OCI-LY1 (cell line): ENCODE data around the gene METTL25B.

Experiments
- H2AFZ ChIP-seq: fragments of 200-600 bp; sonication (generic), shearing (Covaris generic); 2 replicates; pipeline ENCODE4 v1.6.0; 2014; ENCODE audit warnings: antibody characterized with exemption, mild to moderate bottlenecking, low read length
- H3F3A ChIP-seq: fragments of 200-600 bp; sonication (generic), shearing (Covaris generic); 2 replicates; pipeline ENCODE4 v1.6.0; 2014; ENCODE audit warnings: mild to moderate bottlenecking, antibody characterized with exemption, low read length, moderate library complexity; ENCODE audit not compliant: insufficient read depth
- H3K27ac ChIP-seq: fragments of 200-600 bp; sonication (generic); 2 replicates; pipeline ENCODE4 v1.5.1; 2014; ENCODE audit warnings: low read length, mixed run types, mild to moderate bottlenecking, low read depth; ENCODE audit not compliant: poor library complexity, severe bottlenecking
- H3K27me3 ChIP-seq: fragments of 200-600 bp; sonication (generic); 2 replicates; pipeline ENCODE4 v1.6.0; 2014; ENCODE audit warnings: antibody characterized with exemption, mild to moderate bottlenecking, low read length, moderate library complexity; ENCODE audit not compliant: insufficient read depth
- H3K36me3 ChIP-seq: fragments of 200-600 bp; sonication (generic); 2 replicates; pipeline ENCODE4 v1.6.1; 2014; ENCODE audit warnings: mild to moderate bottlenecking, antibody characterized with exemption, low read length, moderate library complexity, mixed read lengths; ENCODE audit not compliant: insufficient read depth
- H3K4me1 ChIP-seq: fragments of 200-600 bp; sonication (generic); 2 replicates; pipeline ENCODE4 v1.5.1; 2014; ENCODE audit warnings: mild to moderate bottlenecking, low read length, moderate library complexity; ENCODE audit not compliant: insufficient read depth, severe bottlenecking
- H3K4me2 ChIP-seq: fragments of 200-600 bp; sonication (generic), shearing (Covaris generic); 2 replicates; pipeline ENCODE4 v1.6.1; 2014; ENCODE audit warnings: low read length
- H3K4me3 ChIP-seq: fragments of 200-600 bp; sonication (generic); 2 replicates; pipeline ENCODE4 v1.5.1; 2014; ENCODE audit warnings: low read length, low read depth, mild to moderate bottlenecking, mixed read lengths; ENCODE audit not compliant: poor library complexity, severe bottlenecking
- H3K79me2 ChIP-seq: fragments of 200-600 bp; shearing (Covaris generic); 2 replicates; pipeline ENCODE4 v1.6.1; 2016; ENCODE audit warnings: mixed run types, low read length, mixed read lengths; ENCODE audit not compliant: insufficient read depth
- H3K9ac ChIP-seq: fragments of 200-600 bp; sonication (generic), shearing (Covaris generic); 2 replicates; pipeline ENCODE4 v1.6.1; 2014; ENCODE audit warnings: mild to moderate bottlenecking, low read length, mixed read lengths
- H3K9me2 ChIP-seq: fragments of 200-600 bp; sonication (generic), shearing (Covaris generic); 2 replicates; pipeline ENCODE4 v1.6.1; 2014; ENCODE audit warnings: low read depth, mild to moderate bottlenecking, low read length, mixed read lengths
- H3K9me3 ChIP-seq: fragments of 200-600 bp; shearing (Covaris generic); 2 replicates; pipeline ENCODE4 v1.6.1; 2014; ENCODE audit warnings: low read length, mixed read lengths
- H4K20me1 ChIP-seq: fragments of 200-600 bp; sonication (generic), shearing (Covaris generic); 2 replicates; pipeline ENCODE4 v1.6.0; 2016; ENCODE audit warnings: mild to moderate bottlenecking, low read length; ENCODE audit not compliant: insufficient read depth
- CTCF ChIP-seq: fragments of 200-600 bp; sonication (generic), shearing (Covaris generic); IDR thresholded peaks from 2 replicates; pipeline ENCODE4 v1.5.1; 2017; ENCODE audit warnings: mild to moderate bottlenecking, antibody characterized with exemption, low read length, moderate library complexity, mixed read lengths
- EZH2 ChIP-seq: fragments of 200-600 bp; sonication (generic), shearing (Covaris generic); IDR thresholded peaks from 2 replicates; pipeline ENCODE4 v1.8.0; 2017; ENCODE audit warnings: borderline replicate concordance, mixed run types, mild to moderate bottlenecking, antibody characterized with exemption, low read length, moderate library complexity, mixed read lengths

METTL25B gene

GRCh38 chr1:156691665-156692440 is 36.4 kb upstream of the METTL25B start:
- H3K4me2 ChIP-seq, result no peak overlapping the region
- H3K4me3 ChIP-seq, result no peak overlapping the region
- H2AFZ ChIP-seq, result no peak overlapping the region
- H3F3A ChIP-seq, result no peaks in the 10 kb centered on the region
- peaks cover 11% of the 10 kb centered on the region for H3K27me3 ChIP-seq
- TF ChIP-seq CTCF, result no peak
- no peak for TF ChIP-seq EZH2
- no peak overlapping the region for H3K27ac ChIP-seq
- H3K36me3 ChIP-seq, result no peaks in the 10 kb centered on the region
- no peaks in the 10 kb centered on the region for H3K9me2 ChIP-seq
- H4K20me1 ChIP-seq, result no peaks in the 10 kb centered on the region
- H3K4me1 ChIP-seq, result peaks cover 3% of the 10 kb centered on the region
- H3K9me3 ChIP-seq, result no peaks in the 10 kb centered on the region
- H3K79me2 ChIP-seq, result no peaks in the 10 kb centered on the region
- no peak overlapping the region for H3K9ac ChIP-seq

GRCh38 chr1:156692441-156692924 is 35.8 kb upstream of the METTL25B start:
- peaks cover 3% of the 10 kb centered on the region for H3K4me1 ChIP-seq
- no peaks in the 10 kb centered on the region for H3K36me3 ChIP-seq
- no peak overlapping the region for H2AFZ ChIP-seq
- no peaks in the 10 kb centered on the region for H4K20me1 ChIP-seq
- no peaks in the 10 kb centered on the region for H3K9me3 ChIP-seq
- no peak for TF ChIP-seq EZH2
- TF ChIP-seq CTCF, result no peak
- no peak overlapping the region for H3K9ac ChIP-seq
- H3K27ac ChIP-seq, result no peak overlapping the region
- H3K79me2 ChIP-seq, result no peaks in the 10 kb centered on the region
- H3F3A ChIP-seq, result no peaks in the 10 kb centered on the region
- peaks cover 11% of the 10 kb centered on the region for H3K27me3 ChIP-seq
- H3K9me2 ChIP-seq, result no peaks in the 10 kb centered on the region
- no peak overlapping the region for H3K4me3 ChIP-seq
- no peak overlapping the region for H3K4me2 ChIP-seq

GRCh38 chr1:156692925-156693847 is 35.1 kb upstream of the METTL25B start:
- no peaks in the 10 kb centered on the region for H3K36me3 ChIP-seq
- H2AFZ ChIP-seq, result no peak overlapping the region
- H3K9me3 ChIP-seq, result no peaks in the 10 kb centered on the region
- no peak overlapping the region for H3K9ac ChIP-seq
- no peaks in the 10 kb centered on the region for H3K9me2 ChIP-seq
- peaks cover 3% of the 10 kb centered on the region for H3K4me1 ChIP-seq
- no peak overlapping the region for H3K4me2 ChIP-seq
- no peaks in the 10 kb centered on the region for H4K20me1 ChIP-seq
- H3K4me3 ChIP-seq, result no peak overlapping the region
- no peaks in the 10 kb centered on the region for H3F3A ChIP-seq
- no peak overlapping the region for H3K27ac ChIP-seq
- TF ChIP-seq EZH2 (no peak), CTCF (no peak)
- no peaks in the 10 kb centered on the region for H3K79me2 ChIP-seq
- H3K27me3 ChIP-seq, result peaks cover 11% of the 10 kb centered on the region
